PFSK-1 (cell line): Measurements from ENCODE around the gene FUT9.

Source experiments
- FOXP2 ChIP-seq: optimal IDR thresholded peaks from 2 replicates; pipeline ENCODE3; 2011; ENCODE audit warnings: borderline replicate concordance, control low read depth, inconsistent platforms; ENCODE audit not compliant: insufficient read depth; ENCODE audit errors: extremely low read length, extremely low read depth
- POLR2AphosphoS5 ChIP-seq: IDR thresholded peaks from 2 replicates; pipeline ENCODE4 v1.6.1; 2012; ENCODE audit warnings: low read depth, mild to moderate bottlenecking, control low read depth, low read length, moderate library complexity
- SIN3A ChIP-seq: IDR thresholded peaks from 2 replicates; pipeline ENCODE4 v1.6.1; 2012; ENCODE audit warnings: mild to moderate bottlenecking, low read length, moderate library complexity, borderline replicate concordance; ENCODE audit not compliant: insufficient read depth
- TAF1 ChIP-seq: IDR thresholded peaks from 2 replicates; pipeline ENCODE4 v1.6.1; 2012; ENCODE audit warnings: low read length, control low read depth, borderline replicate concordance; ENCODE audit not compliant: insufficient read depth
- TF ChIP-seq, protein P1 (sequence below), 2 experiments: IDR thresholded peaks; 2 replicates each; pipeline versions ENCODE4 v1.6.1 to v1.8.0; 2011 to 2012; ENCODE audit warnings: low read depth in 2 of 2, low read length in 2 of 2, control low read depth in 1 of 2, inconsistent platforms in 1 of 2, mild to moderate bottlenecking in 1 of 2, moderate library complexity in 1 of 2; ENCODE audit not compliant: insufficient read depth in 1 of 2

FUT9 gene

DNA sequence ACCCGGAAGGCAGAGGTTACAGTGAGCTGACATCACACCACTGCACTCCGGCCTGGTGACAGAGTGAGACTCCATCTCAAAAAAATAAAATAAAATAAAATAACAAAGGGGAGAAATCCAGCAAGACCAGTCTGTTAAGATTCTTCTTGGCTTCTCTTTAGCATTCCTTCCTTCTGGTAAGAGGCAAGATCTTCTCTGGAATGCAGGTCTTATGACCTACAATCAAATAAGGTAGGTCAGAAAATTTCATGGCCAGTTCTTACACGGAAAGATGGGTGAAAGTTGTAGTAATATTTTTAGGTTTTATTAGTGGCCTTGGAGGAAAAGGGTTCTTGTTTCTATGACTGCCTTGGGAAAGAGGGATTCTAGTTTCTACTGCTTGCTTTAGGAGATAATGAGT, 180.9 kb downstream of the FUT9 start:
- no peak for TF ChIP-seq FOXP2
- TF ChIP-seq, protein P1, sequence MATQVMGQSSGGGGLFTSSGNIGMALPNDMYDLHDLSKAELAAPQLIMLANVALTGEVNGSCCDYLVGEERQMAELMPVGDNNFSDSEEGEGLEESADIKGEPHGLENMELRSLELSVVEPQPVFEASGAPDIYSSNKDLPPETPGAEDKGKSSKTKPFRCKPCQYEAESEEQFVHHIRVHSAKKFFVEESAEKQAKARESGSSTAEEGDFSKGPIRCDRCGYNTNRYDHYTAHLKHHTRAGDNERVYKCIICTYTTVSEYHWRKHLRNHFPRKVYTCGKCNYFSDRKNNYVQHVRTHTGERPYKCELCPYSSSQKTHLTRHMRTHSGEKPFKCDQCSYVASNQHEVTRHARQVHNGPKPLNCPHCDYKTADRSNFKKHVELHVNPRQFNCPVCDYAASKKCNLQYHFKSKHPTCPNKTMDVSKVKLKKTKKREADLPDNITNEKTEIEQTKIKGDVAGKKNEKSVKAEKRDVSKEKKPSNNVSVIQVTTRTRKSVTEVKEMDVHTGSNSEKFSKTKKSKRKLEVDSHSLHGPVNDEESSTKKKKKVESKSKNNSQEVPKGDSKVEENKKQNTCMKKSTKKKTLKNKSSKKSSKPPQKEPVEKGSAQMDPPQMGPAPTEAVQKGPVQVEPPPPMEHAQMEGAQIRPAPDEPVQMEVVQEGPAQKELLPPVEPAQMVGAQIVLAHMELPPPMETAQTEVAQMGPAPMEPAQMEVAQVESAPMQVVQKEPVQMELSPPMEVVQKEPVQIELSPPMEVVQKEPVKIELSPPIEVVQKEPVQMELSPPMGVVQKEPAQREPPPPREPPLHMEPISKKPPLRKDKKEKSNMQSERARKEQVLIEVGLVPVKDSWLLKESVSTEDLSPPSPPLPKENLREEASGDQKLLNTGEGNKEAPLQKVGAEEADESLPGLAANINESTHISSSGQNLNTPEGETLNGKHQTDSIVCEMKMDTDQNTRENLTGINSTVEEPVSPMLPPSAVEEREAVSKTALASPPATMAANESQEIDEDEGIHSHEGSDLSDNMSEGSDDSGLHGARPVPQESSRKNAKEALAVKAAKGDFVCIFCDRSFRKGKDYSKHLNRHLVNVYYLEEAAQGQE (IDR thresholded peaks at IDR 0.05; ENCODE audit: insufficient read depth in 1 of 2, low read depth in 2 of 2, low read length in 2 of 2) = no peak
- TF ChIP-seq SIN3A = no peak
- no peak for TF ChIP-seq TAF1
- no peak for TF ChIP-seq POLR2AphosphoS5

DNA sequence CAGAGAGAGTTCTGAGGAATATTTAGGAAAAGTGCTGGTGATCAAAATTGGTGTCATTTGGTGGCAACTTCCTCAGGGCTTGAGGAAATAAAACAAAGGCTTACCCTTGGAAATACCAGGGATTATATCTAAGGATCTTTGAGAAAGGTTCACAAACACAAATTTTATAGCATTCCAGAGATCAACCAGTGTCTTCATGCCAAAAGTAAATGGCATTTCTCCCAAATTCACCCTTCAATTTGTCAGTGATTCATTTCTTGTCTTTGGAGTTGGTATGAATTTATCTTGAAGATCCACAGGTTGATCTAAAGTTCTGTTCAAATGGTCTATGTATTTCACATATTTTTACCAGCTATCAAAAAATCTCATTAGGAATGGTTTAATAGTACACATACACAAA, 181.5 kb downstream of the FUT9 start:
- TF ChIP-seq TAF1 (no peak), SIN3A (no peak), POLR2AphosphoS5 (no peak), FOXP2 (no peak)
- TF ChIP-seq, protein P1 (IDR thresholded peaks at IDR 0.05; ENCODE audit: insufficient read depth in 1 of 2, low read depth in 2 of 2, low read length in 2 of 2) = no peak

DNA sequence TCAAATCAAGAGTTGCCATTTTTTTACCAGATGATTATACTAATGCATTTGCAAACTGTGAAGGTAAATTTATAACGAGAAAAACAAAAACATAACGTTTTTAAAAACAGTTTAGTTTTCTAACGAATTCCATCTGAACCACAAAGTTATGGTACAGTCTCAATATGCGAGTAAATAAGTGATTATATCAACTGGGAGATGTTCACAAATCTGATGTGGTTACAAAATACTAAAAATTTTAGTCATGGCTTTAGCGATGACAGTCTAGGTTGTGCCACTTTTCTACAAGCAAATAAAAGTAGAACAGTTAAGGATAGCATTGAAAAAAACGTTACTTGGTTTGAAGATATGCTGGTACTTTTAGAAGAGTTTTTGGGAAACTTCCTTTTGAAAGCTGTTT, 186.8 kb downstream of the FUT9 start:
- no peak for TF ChIP-seq SIN3A
- TF ChIP-seq, protein P1 (IDR thresholded peaks at IDR 0.05; ENCODE audit: insufficient read depth in 1 of 2, low read depth in 2 of 2, low read length in 2 of 2) = no peak
- no peak for TF ChIP-seq POLR2AphosphoS5
- no peak for TF ChIP-seq TAF1
- no peak for TF ChIP-seq FOXP2

DNA sequence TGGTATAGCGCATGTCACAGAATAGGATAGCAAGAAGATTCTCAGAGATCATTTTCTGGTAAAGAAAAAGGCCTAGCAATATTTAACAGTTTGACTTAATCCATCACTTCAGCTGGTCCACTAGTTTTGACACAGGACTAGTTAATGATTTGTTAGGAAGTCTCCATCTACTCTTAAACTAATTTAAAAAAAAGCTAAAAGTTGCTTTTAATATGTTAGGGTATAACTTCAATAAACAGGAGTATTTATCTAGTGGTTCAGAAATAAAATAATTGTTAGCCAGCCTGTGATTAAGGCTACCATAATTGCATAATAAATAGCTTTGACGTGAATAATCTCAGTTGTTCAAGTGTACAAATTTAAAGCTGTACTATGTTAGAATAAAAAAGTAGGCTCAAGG, 195.6 kb downstream of the FUT9 start:
- TF ChIP-seq TAF1 (no peak), SIN3A (no peak), POLR2AphosphoS5 (no peak), FOXP2 (no peak)
- TF ChIP-seq, protein P1 (IDR thresholded peaks at IDR 0.05; ENCODE audit: insufficient read depth in 1 of 2, low read depth in 2 of 2, low read length in 2 of 2) = no peak

DNA sequence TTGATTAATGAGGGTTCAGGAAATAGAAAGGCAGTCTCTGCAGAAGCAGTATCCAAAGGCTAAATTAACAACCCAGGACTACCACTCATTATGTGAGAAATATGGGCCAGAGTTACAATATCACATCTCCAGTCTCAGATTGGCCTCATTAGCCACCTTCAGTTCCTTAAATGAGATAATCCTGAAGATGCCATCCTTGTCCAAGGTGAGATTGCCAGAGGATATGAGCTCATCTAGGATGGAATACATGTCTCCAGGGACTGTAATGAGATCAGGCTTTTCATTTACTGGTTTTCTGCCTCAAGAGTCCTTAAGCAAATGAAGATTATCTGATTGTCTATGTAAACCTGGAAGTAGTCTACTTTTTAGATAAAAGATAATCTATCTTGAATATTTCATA, 196.3 kb downstream of the FUT9 start:
- TF ChIP-seq, protein P1 (IDR thresholded peaks at IDR 0.05; ENCODE audit: insufficient read depth in 1 of 2, low read depth in 2 of 2, low read length in 2 of 2) = no peak
- TF ChIP-seq SIN3A = no peak
- no peak for TF ChIP-seq FOXP2
- TF ChIP-seq POLR2AphosphoS5 = no peak
- no peak for TF ChIP-seq TAF1
